Measurements from ENCODE around the gene ARFRP1.
"Not testable (repeated sequence)": the region's sequence is repeated elsewhere in the genome, so short reads cannot be mapped to it uniquely, and the experiment has no call there.

ARFRP1 gene

DNA sequence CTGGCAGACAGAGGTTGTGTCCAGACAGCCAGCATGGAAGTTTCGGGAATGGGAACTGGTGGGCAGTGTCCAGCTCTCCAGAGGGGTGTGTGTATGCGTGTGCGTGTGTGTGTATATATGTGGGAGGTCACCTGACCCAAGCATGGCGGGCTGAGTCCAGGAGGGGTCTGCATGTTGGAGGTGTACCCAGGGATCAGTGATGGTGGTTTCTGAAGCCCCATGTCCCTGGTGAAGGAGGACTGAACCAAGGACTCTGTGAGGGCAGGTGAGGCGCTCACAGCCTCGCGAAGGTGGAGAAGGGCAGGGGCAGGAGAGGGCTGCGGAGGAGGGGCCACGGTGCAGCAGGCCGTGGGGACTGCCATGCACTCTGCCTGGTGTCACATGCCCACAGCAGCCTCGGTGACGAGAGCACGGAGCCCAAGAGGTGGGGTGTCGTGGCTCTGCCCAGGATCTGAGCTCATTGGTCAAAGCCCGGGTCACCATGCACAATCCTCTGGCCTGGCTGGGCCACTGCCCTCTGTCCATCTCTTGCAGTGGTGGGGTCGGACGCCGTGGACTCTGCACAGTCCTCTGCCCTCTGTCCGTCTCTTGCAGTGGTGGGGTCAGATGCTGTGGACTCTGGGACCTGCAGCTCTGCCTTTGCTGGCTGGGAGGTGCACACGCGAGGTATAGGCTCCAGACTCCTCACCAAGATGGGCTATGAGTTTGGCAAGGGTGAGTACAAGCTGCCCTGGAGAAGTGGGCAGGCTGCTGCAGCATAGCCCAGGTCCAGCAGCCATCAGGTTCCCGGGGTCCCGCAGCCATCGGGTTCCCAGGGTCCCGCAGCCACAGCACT, 26.6 kb upstream of the ARFRP1 start:
- TF ChIP-seq, protein P1, sequence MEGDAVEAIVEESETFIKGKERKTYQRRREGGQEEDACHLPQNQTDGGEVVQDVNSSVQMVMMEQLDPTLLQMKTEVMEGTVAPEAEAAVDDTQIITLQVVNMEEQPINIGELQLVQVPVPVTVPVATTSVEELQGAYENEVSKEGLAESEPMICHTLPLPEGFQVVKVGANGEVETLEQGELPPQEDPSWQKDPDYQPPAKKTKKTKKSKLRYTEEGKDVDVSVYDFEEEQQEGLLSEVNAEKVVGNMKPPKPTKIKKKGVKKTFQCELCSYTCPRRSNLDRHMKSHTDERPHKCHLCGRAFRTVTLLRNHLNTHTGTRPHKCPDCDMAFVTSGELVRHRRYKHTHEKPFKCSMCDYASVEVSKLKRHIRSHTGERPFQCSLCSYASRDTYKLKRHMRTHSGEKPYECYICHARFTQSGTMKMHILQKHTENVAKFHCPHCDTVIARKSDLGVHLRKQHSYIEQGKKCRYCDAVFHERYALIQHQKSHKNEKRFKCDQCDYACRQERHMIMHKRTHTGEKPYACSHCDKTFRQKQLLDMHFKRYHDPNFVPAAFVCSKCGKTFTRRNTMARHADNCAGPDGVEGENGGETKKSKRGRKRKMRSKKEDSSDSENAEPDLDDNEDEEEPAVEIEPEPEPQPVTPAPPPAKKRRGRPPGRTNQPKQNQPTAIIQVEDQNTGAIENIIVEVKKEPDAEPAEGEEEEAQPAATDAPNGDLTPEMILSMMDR (conservative IDR thresholded peaks at IDR 0.05; ENCODE audit: low read depth, low read length): no peak
- H3K4me3 ChIP-seq (ENCODE audit: low read length): no peak overlapping the region
- DNase-seq (ENCODE audit: low read depth): no peak

DNA sequence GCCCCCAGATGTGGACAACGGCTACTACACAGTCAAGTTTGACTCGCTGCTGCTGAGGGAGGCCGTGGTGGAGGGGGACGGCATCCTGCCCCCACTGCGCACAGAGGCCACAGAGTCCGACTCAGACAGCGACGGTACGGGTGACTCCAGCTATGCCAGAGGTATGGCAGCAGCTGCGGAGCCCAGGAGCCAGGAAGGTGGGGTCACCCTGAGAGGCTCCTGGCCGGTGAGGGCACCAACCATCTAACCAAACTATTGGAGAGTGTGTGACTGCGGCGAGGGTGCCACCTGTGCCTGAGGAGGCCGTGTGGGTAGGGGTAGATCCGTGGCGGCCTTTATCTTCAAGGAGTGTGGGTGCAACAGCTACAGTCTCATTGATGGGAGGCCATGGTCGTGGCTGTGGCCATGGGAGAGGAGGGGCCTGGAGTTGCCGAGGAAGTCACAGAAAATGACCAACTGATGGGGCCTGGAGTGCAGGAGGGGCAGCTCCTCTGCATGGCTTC, 25.9 kb upstream of the ARFRP1 start:
- DNase-seq (ENCODE audit: low read depth): no peak
- H3K4me3 ChIP-seq (ENCODE audit: low read length): no peak overlapping the region
- TF ChIP-seq, protein P1 (conservative IDR thresholded peaks at IDR 0.05; ENCODE audit: low read depth, low read length): no peak

DNA sequence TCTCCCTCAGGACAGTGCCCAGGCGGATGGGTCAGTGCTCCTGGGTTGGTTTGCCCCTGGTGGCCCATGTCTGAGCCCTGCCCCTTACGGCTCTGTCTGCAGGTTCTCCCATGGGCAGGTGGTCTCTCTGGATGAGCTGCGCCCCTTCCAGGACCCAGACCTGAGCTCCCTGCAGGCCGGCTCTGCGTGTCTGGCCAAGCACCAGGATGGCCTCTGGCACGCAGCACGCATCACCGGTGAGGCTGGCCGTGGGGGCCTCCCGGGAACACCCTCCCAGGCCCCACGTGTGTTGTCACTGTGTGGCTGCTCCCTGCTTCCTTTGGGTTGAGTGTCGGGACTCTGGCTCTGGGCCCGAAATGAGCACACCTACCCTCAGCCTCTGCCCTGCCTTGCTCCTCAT, 25.3 kb upstream of the ARFRP1 start:
- no peak for DNase-seq (ENCODE audit: low read depth)
- TF ChIP-seq, protein P1 (conservative IDR thresholded peaks at IDR 0.05; ENCODE audit: low read depth, low read length): no peak

DNA sequence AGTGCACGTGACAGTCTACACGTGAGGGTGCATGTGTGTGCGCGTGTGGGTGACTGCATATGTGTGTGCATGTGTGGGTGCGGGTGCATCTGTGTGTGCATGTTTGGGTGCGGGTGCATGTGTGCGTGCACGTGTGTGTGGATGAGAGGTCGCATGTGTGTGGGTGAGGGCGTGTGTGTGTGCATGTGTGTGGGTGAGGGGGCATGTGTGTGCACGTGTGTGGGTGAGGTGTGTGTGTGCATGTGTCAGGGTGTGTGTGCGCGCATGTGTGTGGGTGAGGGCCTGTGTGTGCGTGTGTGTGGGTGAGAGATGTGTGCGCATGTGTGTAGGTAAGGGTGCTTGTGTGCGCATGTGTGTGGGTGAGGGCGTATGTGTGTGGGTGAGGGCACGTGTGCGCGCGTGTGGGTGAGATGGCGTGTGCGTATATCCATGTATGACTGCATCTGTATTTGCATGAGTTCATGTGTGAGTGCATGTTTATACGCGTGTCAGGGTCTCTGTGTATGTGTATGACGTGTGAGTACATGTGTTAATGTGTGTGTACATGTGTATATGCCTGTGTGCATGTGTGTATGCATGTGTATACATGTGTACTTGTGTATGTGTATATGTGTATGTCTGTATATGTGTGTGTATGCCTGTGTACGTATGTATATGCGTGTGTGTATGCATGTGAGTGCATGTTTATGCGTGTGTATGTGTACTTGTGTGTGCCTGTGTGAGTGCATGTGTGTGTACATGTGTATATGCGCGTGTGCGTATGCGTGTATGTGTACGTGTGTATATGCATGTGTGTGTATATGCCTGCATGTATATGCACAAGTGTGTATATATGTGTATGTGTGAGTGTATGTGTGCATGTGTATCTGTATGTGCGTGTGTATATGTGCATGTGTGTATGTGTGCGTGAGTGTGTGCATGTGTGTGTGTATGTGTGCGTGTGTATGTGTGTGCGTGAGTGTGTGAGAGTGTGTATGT, 24.6 kb upstream of the ARFRP1 start:
- TF ChIP-seq, protein P1 (conservative IDR thresholded peaks at IDR 0.05; ENCODE audit: low read depth, low read length): no peak
- no peak for DNase-seq (ENCODE audit: low read depth)
- no peak overlapping the region for H3K4me3 ChIP-seq (ENCODE audit: low read length)

More for the DNA sequence above, 25.3 kb upstream of the ARFRP1 start:
- no peak overlapping the region for H3K4me3 ChIP-seq (ENCODE audit: low read length)

DNA sequence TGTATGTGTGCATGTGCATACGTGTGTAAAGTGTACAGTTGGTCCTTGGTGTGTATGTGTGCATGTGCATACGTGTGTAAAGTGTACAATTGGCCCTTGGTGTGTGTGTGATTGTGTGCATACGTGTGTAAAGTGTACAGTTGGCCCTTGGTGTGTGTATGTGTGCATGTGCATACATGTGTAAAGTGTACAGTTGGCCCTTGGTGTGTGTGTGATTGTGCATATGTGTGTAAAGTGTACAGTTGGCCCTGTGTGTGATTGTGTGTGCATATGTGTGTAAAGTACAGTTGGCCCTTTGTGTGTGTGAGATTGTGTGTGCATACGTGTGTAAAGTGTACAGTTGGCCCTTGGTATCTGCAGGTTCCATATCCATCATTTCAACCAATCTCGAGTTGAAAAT, 23.6 kb upstream of the ARFRP1 start:
- TF ChIP-seq, protein P1 (conservative IDR thresholded peaks at IDR 0.05; ENCODE audit: low read depth, low read length): no peak
- H3K4me3 ChIP-seq (ENCODE audit: low read length): no peak overlapping the region

DNA sequence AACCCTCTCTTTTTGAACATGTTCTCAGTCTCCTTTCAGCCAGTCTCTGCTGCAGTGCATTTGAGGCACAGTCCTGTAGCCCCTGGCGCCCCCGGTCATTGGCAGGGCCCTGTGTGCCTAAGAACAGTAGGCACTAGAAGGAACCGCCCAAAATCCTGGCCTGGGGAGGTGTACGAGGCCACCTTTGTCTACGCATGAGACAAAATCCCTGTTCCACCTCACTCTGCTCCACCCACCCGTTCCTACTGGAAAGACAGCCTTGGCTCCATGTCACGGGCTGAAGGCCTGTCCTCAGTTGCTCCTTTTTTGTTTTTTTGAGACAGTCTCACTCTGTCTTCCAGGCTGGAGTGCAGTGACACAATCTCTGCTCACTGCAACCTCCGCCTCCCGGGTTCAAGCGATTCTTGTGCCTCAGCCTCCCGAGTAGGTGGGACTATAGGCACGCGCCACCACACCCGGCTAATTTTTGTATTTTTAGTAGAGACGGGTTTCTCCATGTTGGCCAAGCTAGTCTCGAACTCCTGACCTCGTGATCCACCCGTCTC, 22.5 kb upstream of the ARFRP1 start:
- H3K4me3 ChIP-seq (ENCODE audit: low read length); DNase-seq (ENCODE audit: low read depth): not testable (repeated sequence)

More for the DNA sequence above, 23.6 kb upstream of the ARFRP1 start:
- no peak for DNase-seq (ENCODE audit: low read depth)

DNA sequence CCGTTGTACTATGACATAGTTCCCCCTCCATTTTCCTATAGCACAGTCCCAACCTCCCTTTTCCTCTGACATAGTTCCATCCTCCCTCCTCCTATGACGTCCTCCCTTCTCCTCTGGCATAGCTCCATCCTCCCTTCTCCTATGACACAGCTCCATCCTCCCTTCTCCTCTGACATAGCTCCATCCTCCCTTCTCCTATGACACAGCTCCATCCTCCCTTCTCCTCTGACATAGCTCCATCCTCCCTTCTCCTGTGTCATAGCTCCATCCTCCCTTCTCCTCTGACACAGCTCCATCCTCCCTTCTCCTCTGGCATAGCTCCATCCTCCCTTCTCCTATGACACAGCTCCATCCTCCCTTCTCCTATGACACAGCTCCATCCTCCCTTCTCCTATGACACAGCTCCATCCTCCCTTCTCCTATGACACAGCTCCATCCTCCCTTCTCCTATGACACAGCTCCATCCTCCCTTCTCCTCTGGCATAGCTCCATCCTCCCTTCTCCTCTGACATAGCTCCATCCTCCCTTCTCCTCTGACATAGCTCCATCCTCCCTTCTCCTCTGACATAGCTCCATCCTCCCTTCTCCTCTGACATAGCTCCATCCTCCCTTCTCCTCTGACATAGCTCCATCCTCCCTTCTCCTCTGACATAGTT, 15.3 kb upstream of the ARFRP1 start:
- DNase-seq (ENCODE audit: low read depth); H3K4me3 ChIP-seq (ENCODE audit: low read length): not testable (repeated sequence)

All from retinal pigment epithelial cell (primary cell).